ENCODE measurements around the gene MAP3K12. TPM values are rescaled to one million over a fixed set of nuclear protein-coding genes. Genes with fewer than 3 reads are reported as not detected.

The MAP3K12 gene
- total and polyA plus RNA-seq, 2 of the 8 experiments (the other 6 are each of a cell fraction or from before 2014, with no cell fraction given), result 23.4 to 42.7 TPM

- no peak overlapping the region for H2BK5ac ChIP-seq (ENCODE audit: low read depth, low read length)
- H2BK120ac ChIP-seq (replicated peaks; ENCODE audit: low read depth, low read length), result no peak overlapping the region
- no peak overlapping the region for H2AK5ac ChIP-seq (ENCODE audit: low read depth, low read length)
- no peak overlapping the region for H2BK12ac ChIP-seq (ENCODE audit: low read depth, low read length)
- no peak overlapping the region for H2BK15ac ChIP-seq (ENCODE audit: low read length)
- H3K27me3 ChIP-seq (replicated peaks in 1 of 4; ENCODE audit: control insufficient read depth in 3 of 4, extremely low read depth in 1 of 4, insufficient read depth in 3 of 4, low read length in 3 of 4), result no peaks in the 10 kb centered on the region
- no peak overlapping the region for H3K4me2 ChIP-seq (ENCODE audit: insufficient read depth in 1 of 2, low read depth in 2 of 2, low read length in 2 of 2)
- no peak for FAIRE-seq
- ChIA-PET POLR2A (ENCODE audit: partially characterized antibody) (interaction anchor here (0.6 to 67.0 kb wide), 8 partner anchors 4 to 458 kb away, joined by 3 to 3397 read pairs (median 4); partner anchors contain the start of genes MAP3K12, NPFF, PCBP2 and PRR13), CTCF (ENCODE audit: partially characterized antibody) (interaction anchor here (0.7 to 5.3 kb wide), 9 partner anchors 9 to 144 kb away, joined by 3 to 57 read pairs (median 3); no protein-coding TSS in a partner anchor)
- H3K4ac ChIP-seq (replicated peaks; ENCODE audit: insufficient read length, low read depth, low read length), result no peak overlapping the region
- H3K18ac ChIP-seq (ENCODE audit: extremely low read depth, low read length), result no peak overlapping the region
- no peak overlapping the region for H2AFZ ChIP-seq (ENCODE audit: low read length)
- H3K23me2 ChIP-seq (ENCODE audit: low read depth, low read length), result no peaks in the 10 kb centered on the region
- no peak overlapping the region for H4K8ac ChIP-seq (ENCODE audit: extremely low read depth, insufficient read depth, low read length)
- DNase-seq (ENCODE audit: low read depth in 1 of 2, low spot score in 2 of 2), result no peak
- H2BK20ac ChIP-seq (ENCODE audit: low read length), result no peak overlapping the region
- no peak overlapping the region for H3K9ac ChIP-seq (replicated peaks in 1 of 4; ENCODE audit: extremely low read depth in 1 of 4, low read depth in 3 of 4, low read length in 3 of 4)
- no peak overlapping the region for H3K14ac ChIP-seq (ENCODE audit: insufficient read length)
- peaks cover 0 to 53% of the 10 kb centered on the region in 2 experiments; a peak in 2 of 4 replicates for H3K79me2 ChIP-seq (ENCODE audit: control insufficient read depth in 1 of 2, insufficient read depth in 2 of 2, low read length in 2 of 2)
- H4K20me1 ChIP-seq (replicated peaks in 1 of 2; ENCODE audit: control insufficient read depth in 1 of 2, insufficient read depth in 2 of 2, low read length in 2 of 2), result peaks cover 29 to 31% of the 10 kb centered on the region in 2 experiments
- H3K4me3 ChIP-seq (ENCODE audit: extremely low read depth in 1 of 4, insufficient read depth in 2 of 4, low read depth in 3 of 4, low read length in 4 of 4), result no peak overlapping the region
- no peaks in the 10 kb centered on the region for H3K9me3 ChIP-seq (ENCODE audit: insufficient read depth in 2 of 2, low read depth in 1 of 2, low read length in 1 of 2)
- no peak overlapping the region for H4K91ac ChIP-seq (replicated peaks; ENCODE audit: insufficient read length, low read length)
- no peak overlapping the region for H3K23ac ChIP-seq (ENCODE audit: insufficient read length)
- TF ChIP-seq E2F6 (IDR thresholded peaks at IDR 0.05) (no peak), MAX (IDR thresholded peaks at IDR 0.05) (no peak), POLR2A (IDR thresholded peaks at IDR 0.05; ENCODE audit: control extremely low read depth in 1 of 2, low read depth in 2 of 2, low read length in 2 of 2) (0 out of 3 replicates have a peak, but pooled peaks of 1 of the 2 experiments have one; percentile 2), POLR2AphosphoS5 (IDR thresholded peaks at IDR 0.05; ENCODE audit: low read depth, low read length) (no peak; the same call in 1 of the 2 replicates), CTBP2 (IDR thresholded peaks at IDR 0.05; ENCODE audit: borderline replicate concordance, insufficient read depth, insufficient read length, low read length) (no peak), SIN3A (conservative IDR thresholded peaks at IDR 0.05 in 1 of 2, IDR thresholded peaks at IDR 0.05 in 1 of 2; ENCODE audit: low read depth in 1 of 2, low read length in 2 of 2) (no peak), ZNF274 (IDR thresholded peaks at IDR 0.05; ENCODE audit: borderline replicate concordance, extremely low read depth, low read length) (no peak), RAD21 (IDR thresholded peaks at IDR 0.05 in 1 of 2, conservative IDR thresholded peaks at IDR 0.05 in 1 of 2; ENCODE audit: low read depth in 2 of 2, low read length in 2 of 2) (no peak)
- WGBS, 2 experiments (ENCODE audit: extremely low coverage in 1 of 2, insufficient coverage in 1 of 2, insufficient read length in 1 of 2, insufficient replicate concordance in 2 of 2, low coverage in 1 of 2, low lambda C conversion rate in 2 of 2, missing lambda C conversion rate in 1 of 2), result 100% methylated on average over 1 of the region's 1 CpG; no CpG with 5 or more reads in 1 of the 2 experiments
- peaks cover 0 to 6% (median 1%) of the 10 kb centered on the region in 4 experiments; a peak in 2 of 7 replicates for H3K4me1 ChIP-seq (replicated peaks in 1 of 4; ENCODE audit: control insufficient read depth in 3 of 4, insufficient read depth in 4 of 4, low read length in 3 of 4)
- H3K36me3 ChIP-seq (ENCODE audit: control insufficient read depth in 2 of 4, insufficient read depth in 4 of 4, low read length in 3 of 4), result peaks cover 66 to 100% (median 92%) of the 10 kb centered on the region in 4 experiments
- no peak overlapping the region for H4K5ac ChIP-seq (ENCODE audit: insufficient read length, low read depth, low read length)
- no peak overlapping the region for H3K56ac ChIP-seq (replicated peaks; ENCODE audit: insufficient read length, low read depth, low read length)
- no peak overlapping the region for H3K27ac ChIP-seq (ENCODE audit: low read depth, low read length)
- H3K79me1 ChIP-seq (ENCODE audit: low read depth, low read length), result peaks cover 3% of the 10 kb centered on the region
Measured at GRCh38 chr12:53472056-53472582, 27.1 kb downstream of the MAP3K12 start.
